CD14-positive monocyte (primary cell): ENCODE data around the gene SDK1. TPM values are rescaled to one million over a fixed set of nuclear protein-coding genes. Genes with fewer than 3 reads are reported as not detected.

Source experiments
- DNase-seq, 3 donors: peaks; one replicate each; pipeline ENCODE4 v3.0.0-alpha.2; 2011 to 2022
- H2AFZ ChIP-seq: 2 replicates; pipeline ENCODE4 v1.6.0; 2012; ENCODE audit warnings: mild to moderate bottlenecking, low read depth, low read length, inconsistent platforms; ENCODE audit not compliant: insufficient read depth, poor library complexity, severe bottlenecking
- H3K27ac ChIP-seq, 2 donors: 1 replicate in 1 of 2; 2 replicates in 1 of 2; pipeline ENCODE4 v1.5.1; 2012 to 2013; ENCODE audit warnings: low read length in 2 of 2, control low read depth in 1 of 2, inconsistent platforms in 1 of 2, low read depth in 1 of 2, mild to moderate bottlenecking in 1 of 2
- H3K27me3 ChIP-seq, 2 donors: one replicate each; pipeline versions ENCODE4 v1.6.0 to v1.6.1; 2011 to 2013; ENCODE audit warnings: low read length in 2 of 2; ENCODE audit not compliant: control insufficient read depth in 2 of 2, insufficient read depth in 2 of 2
- H3K36me3 ChIP-seq, 2 donors: replicated peaks in 1 of 2; 1 replicate in 1 of 2; 2 replicates in 1 of 2; pipeline versions ENCODE4 v1.5.1 to v1.6.1; 2012 to 2013; ENCODE audit warnings: low read length in 2 of 2, control low read depth in 1 of 2, inconsistent platforms in 1 of 2, mild to moderate bottlenecking in 1 of 2; ENCODE audit not compliant: insufficient read depth in 2 of 2, control insufficient read depth in 1 of 2
- H3K4me1 ChIP-seq, 2 donors: 1 replicate in 1 of 2; 2 replicates in 1 of 2; pipeline versions ENCODE4 v1.5.1 to v1.6.1; 2012 to 2013; ENCODE audit warnings: low read length in 2 of 2, control low read depth in 1 of 2, inconsistent platforms in 1 of 2, mild to moderate bottlenecking in 1 of 2, moderate library complexity in 1 of 2; ENCODE audit not compliant: insufficient read depth in 2 of 2, control insufficient read depth in 1 of 2
- H3K4me2 ChIP-seq: replicated peaks from 2 replicates; pipeline ENCODE3; 2012; ENCODE audit warnings: low read length, moderate library complexity, mild to moderate bottlenecking; ENCODE audit not compliant: poor library complexity, severe bottlenecking; ENCODE audit errors: extremely low read depth
- H3K4me3 ChIP-seq, 3 experiments: fragments of 200-600 bp in 1 of 3; sonication (generic) in 1 of 3; replicated peaks in 1 of 3; 1 replicate in 2 of 3; 2 replicates in 1 of 3; pipeline ENCODE4 v1.5.1; 2011 to 2013; ENCODE audit warnings: low read length in 3 of 3, mild to moderate bottlenecking in 3 of 3, control low read depth in 2 of 3, low read depth in 2 of 3, inconsistent platforms in 1 of 3, moderate library complexity in 1 of 3
- H3K79me2 ChIP-seq: 2 replicates; pipeline ENCODE4 v1.6.0; 2012; ENCODE audit warnings: mild to moderate bottlenecking, control low read depth, inconsistent platforms, low read length, moderate library complexity; ENCODE audit not compliant: insufficient read depth
- H3K9ac ChIP-seq: 2 replicates; pipeline ENCODE4 v1.6.0; 2017; ENCODE audit warnings: low read length, mild to moderate bottlenecking; ENCODE audit not compliant: insufficient read depth, poor library complexity, severe bottlenecking
- H3K9me3 ChIP-seq, 2 donors: replicated peaks in 1 of 2; 1 replicate in 1 of 2; 2 replicates in 1 of 2; pipeline versions ENCODE4 v1.5.1 to v1.6.1; 2012 to 2013; ENCODE audit warnings: low read length in 2 of 2, control low read depth in 1 of 2; ENCODE audit not compliant: control insufficient read depth in 1 of 2, insufficient read depth in 1 of 2
- H4K20me1 ChIP-seq: 2 replicates; pipeline ENCODE4 v1.6.0; 2012; ENCODE audit warnings: mild to moderate bottlenecking, low read length, control low read depth, moderate library complexity; ENCODE audit not compliant: insufficient read depth
- H3K27ac Mint-ChIP-seq, 7 donors: one replicate each; pipeline ENCODE4 v1.8.0; 2020; ENCODE audit warnings: mild to moderate bottlenecking in 7 of 7, mixed read lengths in 7 of 7, moderate library complexity in 6 of 7, inconsistent platforms in 2 of 7
- H3K27me3 Mint-ChIP-seq, 3 donors: one replicate each; pipeline ENCODE4 v1.8.0; 2021 to 2022; ENCODE audit warnings: low read depth in 3 of 3, mild to moderate bottlenecking in 3 of 3, mixed read lengths in 3 of 3, moderate library complexity in 3 of 3, inconsistent platforms in 1 of 3
- H3K36me3 Mint-ChIP-seq, 2 donors: one replicate each; pipeline ENCODE4 v1.8.0; 2020; ENCODE audit warnings: mixed read lengths in 2 of 2, inconsistent platforms in 1 of 2, mild to moderate bottlenecking in 1 of 2
- H3K4me1 Mint-ChIP-seq: one replicate; pipeline ENCODE4 v1.8.0; 2020; ENCODE audit warnings: mild to moderate bottlenecking, mixed read lengths
- H3K4me3 Mint-ChIP-seq, 2 donors: one replicate each; pipeline ENCODE4 v1.8.0; 2020; ENCODE audit warnings: mild to moderate bottlenecking in 2 of 2, mixed read lengths in 2 of 2, moderate library complexity in 1 of 2
- H3K9me3 Mint-ChIP-seq, 7 donors: one replicate each; pipeline ENCODE4 v1.8.0; 2020 to 2022; ENCODE audit warnings: mixed read lengths in 7 of 7, mild to moderate bottlenecking in 6 of 7, moderate library complexity in 6 of 7, inconsistent platforms in 2 of 7
- CTCF ChIP-seq: fragments of 200-600 bp; IDR thresholded peaks from one replicate; pipeline ENCODE4 v1.8.0; 2022; ENCODE audit warnings: antibody characterized with exemption, mild to moderate bottlenecking
- WGBS: methylation state at CpG from one replicate; pipeline ENCODE4 v1.1.5; 2013; ENCODE audit warnings: missing lambda C conversion rate; ENCODE audit not compliant: insufficient coverage; 5-methylcytosine and 5-hydroxymethylcytosine counted together
- intact Hi-C, 2 donors: fragments of 100-400 bp; cut with micrococcal nuclease; formaldehyde crosslinking; loops; one replicate each; pipeline versions ENCODE4 v1.15.0 to v1.15.1; 2023
- polyA plus RNA-seq, 3 donors: library from polyadenylated mRNA; depleted of rRNA in 1 of 3; unstranded in 2 of 3; stranded (reverse) in 1 of 3; fragments of 300-500 nt in 2 of 3; fragments of >200 nt in 1 of 3; fragmentation: Illumina TruSeq in 2 of 3; gene quantifications; 1 replicate in 2 of 3; 2 replicates in 1 of 3; pipeline ENCODE4 v1.2.3, GENCODE V29; 2012 to 2021

SDK1 gene
- polyA plus RNA-seq, 3 donors: 0.01 TPM; not detected in 2

DNA sequence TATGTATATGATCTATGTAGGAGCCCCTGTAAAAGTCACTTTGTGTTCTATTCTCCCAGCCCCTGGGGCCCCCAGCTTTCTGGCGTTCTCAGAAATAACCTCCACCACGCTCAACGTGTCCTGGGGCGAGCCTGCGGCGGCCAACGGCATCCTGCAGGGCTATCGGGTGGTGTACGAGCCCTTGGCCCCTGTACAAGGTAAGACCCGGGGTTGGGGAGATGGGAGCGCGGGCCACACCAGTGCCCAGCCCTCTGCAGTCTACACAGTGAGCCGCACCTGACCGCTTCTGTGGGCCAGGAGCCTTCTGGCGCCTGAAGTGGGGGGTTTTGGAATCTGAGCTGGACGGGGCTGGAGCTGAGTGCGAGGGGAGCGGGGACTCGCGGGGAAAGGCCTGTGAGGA is 908.9 kb downstream of the SDK1 start:
- Histone ChIP-seq H3K9ac (no peak overlapping the region), H3K27me3 (no peaks in the 10 kb centered on the region), H2AFZ (no peak overlapping the region), H3K27ac (no peak overlapping the region), H3K4me3 (no peak overlapping the region), H3K4me2 (no peak overlapping the region), H3K79me2 (no peaks in the 10 kb centered on the region), H3K9me3 (no peaks in the 10 kb centered on the region), H3K36me3 (no peaks in the 10 kb centered on the region), H3K4me1 (no peaks in the 10 kb centered on the region), H4K20me1 (no peaks in the 10 kb centered on the region)
- no peak overlapping the region for H3K4me3 Mint-ChIP-seq
- H3K9me3 Mint-ChIP-seq: peaks cover 2 to 19% (median 5%) of the 10 kb centered on the region in 7 donors
- no peak for TF ChIP-seq CTCF
- no peak overlapping the region for H3K27ac Mint-ChIP-seq
- H3K4me1 Mint-ChIP-seq: no peaks in the 10 kb centered on the region
- intact Hi-C loops: no loop called here
- WGBS: 93% methylated on average over 16 of the region's 20 CpGs
- peaks cover 0 to 3% (median 2%) of the 10 kb centered on the region in 3 donors for H3K27me3 Mint-ChIP-seq
- no peak for DNase-seq
- H3K36me3 Mint-ChIP-seq: no peaks in the 10 kb centered on the region

GRCh38 chr7:4210821-4211220 is 909.8 kb downstream of the SDK1 start:
- Histone ChIP-seq H3K4me3 (no peak overlapping the region), H3K9ac (no peak overlapping the region), H3K36me3 (no peaks in the 10 kb centered on the region), H3K79me2 (no peaks in the 10 kb centered on the region), H2AFZ (no peak overlapping the region), H3K4me1 (no peaks in the 10 kb centered on the region), H3K27ac (no peak overlapping the region), H3K27me3 (no peaks in the 10 kb centered on the region), H3K4me2 (no peak overlapping the region), H3K9me3 (no peaks in the 10 kb centered on the region), H4K20me1 (no peaks in the 10 kb centered on the region)
- Mint-ChIP-seq H3K27ac (no peak overlapping the region), H3K36me3 (no peaks in the 10 kb centered on the region), H3K9me3 (peaks cover 2 to 24% (median 5%) of the 10 kb centered on the region in 7 donors), H3K4me1 (no peaks in the 10 kb centered on the region), H3K4me3 (no peak overlapping the region), H3K27me3 (peaks cover 0 to 2% (median 1%) of the 10 kb centered on the region in 3 donors)
- DNase-seq: no peak
- 91% methylated on average over 5 of the region's 13 CpGs for WGBS
- intact Hi-C loops: no loop called here
- TF ChIP-seq CTCF: no peak
